CD4-positive, alpha-beta T cell treated with Interleukin-10 for 1 hour (primary cell): ENCODE data around the gene PROX1.

Source experiments
- DNase-seq: peaks from one replicate; pipeline ENCODE4 v3.0.0-alpha.2; 2020

Gene PROX1

GRCh38 chr1:214027498-214027897, 39.7 kb downstream of the PROX1 start:
- DNase-seq = no peak

GRCh38 chr1:214028095-214028494, 40.3 kb downstream of the PROX1 start:
- no peak for DNase-seq

GRCh38 chr1:214028649-214029406, 41.1 kb downstream of the PROX1 start:
- no peak for DNase-seq

GRCh38 chr1:214029796-214030195, 42.0 kb downstream of the PROX1 start:
- DNase-seq = no peak

- no peak for DNase-seq
Observed at GRCh38 chr1:214031267-214031650, 43.5 kb downstream of the PROX1 start.

- DNase-seq = no peak
Observed at GRCh38 chr1:214037468-214037867, 49.7 kb downstream of the PROX1 start.

GRCh38 chr1:214039394-214040018, 51.7 kb downstream of the PROX1 start:
- DNase-seq = no peak

GRCh38 chr1:214043167-214043566, 55.4 kb downstream of the PROX1 start:
- DNase-seq = no peak

- no peak for DNase-seq
Observed at GRCh38 chr1:214044438-214045214, 56.9 kb downstream of the PROX1 start.

- no peak for DNase-seq
Observed at GRCh38 chr1:214050513-214051401, 63.0 kb downstream of the PROX1 start.

- DNase-seq = no peak
Observed at GRCh38 chr1:214051786-214052185, 64.0 kb downstream of the PROX1 start.

- no peak for DNase-seq
Observed at GRCh38 chr1:214058076-214058475, 70.3 kb downstream of the PROX1 start.

- no peak for DNase-seq
Observed at GRCh38 chr1:214066190-214066589, 78.4 kb downstream of the PROX1 start.

GRCh38 chr1:214066936-214067335, 79.2 kb downstream of the PROX1 start:
- no peak for DNase-seq

- no peak for DNase-seq
Observed at GRCh38 chr1:214067397-214067796, 79.6 kb downstream of the PROX1 start.

GRCh38 chr1:214067853-214068703, 80.3 kb downstream of the PROX1 start:
- no peak for DNase-seq

- DNase-seq = no peak
Observed at GRCh38 chr1:214068979-214069378, 81.2 kb downstream of the PROX1 start.

GRCh38 chr1:214071469-214071868, 83.7 kb downstream of the PROX1 start:
- DNase-seq = no peak

- no peak for DNase-seq
Observed at GRCh38 chr1:214072426-214073157, 84.8 kb downstream of the PROX1 start.

GRCh38 chr1:214074477-214074876, 86.7 kb downstream of the PROX1 start:
- DNase-seq = no peak
